ENCODE results near the gene LGALS7B.
A peak's percentile ranks its signal among the peaks of the same experiment; 100 is the strongest.
"Not testable (repeated sequence)": the region's sequence is repeated elsewhere in the genome, so short reads cannot be mapped to it uniquely, and the experiment has no call there.

The LGALS7B gene

DNA sequence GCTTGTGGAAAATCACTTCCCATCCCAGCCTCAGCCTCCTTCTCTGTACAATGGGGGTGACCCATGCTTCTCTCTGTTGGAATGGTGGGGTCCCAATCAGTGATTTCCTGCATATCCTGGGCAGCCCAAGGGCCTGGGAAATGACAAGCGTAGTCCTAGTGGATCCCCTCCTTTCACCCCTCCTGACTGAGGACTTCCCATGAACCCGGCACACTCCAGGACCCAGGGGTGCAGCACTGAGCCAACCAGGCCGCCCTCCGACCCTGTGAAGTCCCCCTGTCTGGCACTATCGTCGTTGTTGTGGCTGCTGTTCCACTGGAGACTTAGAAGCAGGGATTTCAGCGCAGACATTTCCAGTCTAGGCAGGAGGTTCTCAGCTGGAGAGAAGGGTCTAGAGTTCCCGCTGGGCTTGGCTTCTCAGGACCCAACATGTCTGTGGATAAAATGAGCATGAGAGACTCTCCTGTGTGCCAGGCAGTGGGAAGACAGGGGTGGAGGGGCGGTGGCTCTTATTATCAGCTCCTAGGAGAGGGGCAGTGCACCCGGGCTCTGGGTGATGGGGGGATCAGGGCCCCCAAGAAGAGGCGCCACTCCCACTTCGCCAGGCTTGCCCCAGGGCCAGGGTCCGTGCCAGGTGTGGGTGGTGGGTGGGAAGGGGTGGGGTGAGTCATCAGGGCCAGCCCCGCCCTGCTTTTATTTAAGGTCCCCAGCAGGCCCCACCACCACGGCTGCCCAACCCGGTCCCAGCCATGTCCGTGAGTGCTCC, at the start of gene LGALS7B:
LGALS7B (plus strand) TSS at position 723 of the 766 bp plus-strand sequence; CDS start at position 750, 27 bp downstream.
- FAIRE-seq (no peak), DNase-seq (ENCODE audit: insufficient read length, low spot score) (no peak)

DNA sequence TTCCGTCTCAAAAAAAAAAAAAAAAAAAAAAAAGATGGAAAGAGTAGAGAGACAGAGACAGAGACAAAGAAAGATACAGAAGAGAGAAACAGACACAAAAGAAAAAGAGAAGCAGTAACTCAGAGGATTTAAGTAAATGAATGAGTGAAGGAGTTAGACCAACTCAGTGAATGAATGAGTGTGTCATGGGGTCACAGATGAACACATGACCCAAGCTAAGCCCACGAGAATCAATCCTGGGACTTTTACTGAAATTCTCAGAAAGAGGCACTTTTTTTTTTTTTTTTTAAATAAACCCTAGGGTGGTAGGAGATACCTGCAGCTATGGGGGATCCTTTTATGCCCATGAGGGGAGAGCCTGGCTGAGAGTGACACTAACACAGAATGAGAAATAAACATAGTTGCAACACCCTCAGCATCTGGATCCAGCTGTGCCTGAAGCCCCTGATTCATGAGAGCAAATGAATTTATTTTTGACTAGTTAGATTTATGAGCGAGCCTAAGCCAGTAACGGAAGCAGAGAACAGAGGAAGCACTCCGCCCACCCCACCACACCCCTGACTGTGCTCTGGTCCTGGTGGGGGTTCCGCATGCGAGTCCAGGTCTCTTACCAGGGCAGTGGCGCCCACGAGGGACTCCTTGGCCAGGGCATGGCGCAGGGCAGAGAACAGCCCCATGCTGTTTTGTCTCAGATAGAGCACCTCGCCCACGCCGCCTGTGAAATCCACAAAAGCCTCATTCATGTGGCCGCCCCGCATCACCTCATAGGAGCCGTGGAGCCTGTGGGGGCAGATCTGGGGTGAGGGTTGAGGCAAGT, 49.4 kb upstream of the LGALS7B start:
- no peak for DNase-seq (ENCODE audit: insufficient read length, low spot score)
- no peak for FAIRE-seq

DNA sequence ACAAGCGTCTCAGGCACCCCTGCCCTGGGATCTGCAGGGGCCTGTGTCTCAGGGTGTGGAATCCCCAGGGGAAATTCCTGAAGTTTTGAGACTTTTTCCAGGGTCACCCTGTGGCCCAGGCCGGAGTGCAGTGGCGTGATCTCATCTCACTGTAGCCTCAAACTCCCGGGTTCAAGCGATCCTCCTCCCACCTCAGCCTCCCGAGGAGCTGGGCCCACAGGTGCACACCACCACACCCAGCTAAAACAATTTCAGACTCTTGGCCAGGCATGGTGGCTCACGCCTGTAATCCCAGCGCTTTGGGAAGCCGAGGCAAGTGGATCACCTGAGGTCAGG, 48.8 kb upstream of the LGALS7B start:
- FAIRE-seq = no peak
- no peak for DNase-seq (ENCODE audit: insufficient read length, low spot score)

DNA sequence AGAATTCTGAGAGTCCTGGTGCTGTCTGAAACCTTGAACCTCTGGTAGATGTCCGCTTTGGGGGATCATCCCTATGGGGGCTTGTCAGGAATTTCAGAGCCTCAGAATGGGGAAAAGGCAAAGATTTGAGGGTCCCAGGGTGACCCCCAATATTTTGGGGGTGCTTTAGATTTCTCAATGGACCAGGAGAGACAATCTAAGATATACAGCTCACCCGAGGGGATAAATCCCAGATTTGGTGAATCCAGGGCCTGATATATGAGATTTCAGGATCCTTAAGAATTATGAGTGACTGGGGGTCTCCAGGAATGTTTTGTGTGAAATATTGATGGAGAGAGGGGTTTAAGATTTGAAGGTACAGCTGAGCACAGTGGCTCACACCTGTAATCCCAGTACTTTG, 48.1 kb upstream of the LGALS7B start:
- FAIRE-seq (no peak), DNase-seq (ENCODE audit: insufficient read length, low spot score) (no peak)

DNA sequence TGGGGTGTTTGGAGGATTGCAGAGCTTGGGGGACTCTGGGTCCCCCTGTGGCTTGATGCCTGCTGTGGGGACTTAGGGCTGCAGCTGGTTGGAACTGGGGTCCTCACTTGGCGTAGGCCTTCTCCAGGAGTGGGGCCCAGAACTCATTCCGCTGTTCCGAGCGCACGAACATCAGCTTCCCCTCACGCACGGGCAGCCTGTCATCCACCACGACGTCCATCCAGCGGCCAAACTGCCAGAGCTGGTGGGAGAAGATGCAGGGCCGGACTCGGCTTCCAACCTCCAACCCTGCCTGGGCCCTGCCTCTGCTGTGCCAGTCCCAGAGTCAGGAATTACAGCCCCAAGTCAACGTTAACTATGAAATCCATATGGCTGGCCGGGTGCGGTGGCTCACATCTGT, 47.3 kb upstream of the LGALS7B start:
- peak; percentile 1 for DNase-seq (ENCODE audit: insufficient read length, low spot score)
- no peak for FAIRE-seq

DNA sequence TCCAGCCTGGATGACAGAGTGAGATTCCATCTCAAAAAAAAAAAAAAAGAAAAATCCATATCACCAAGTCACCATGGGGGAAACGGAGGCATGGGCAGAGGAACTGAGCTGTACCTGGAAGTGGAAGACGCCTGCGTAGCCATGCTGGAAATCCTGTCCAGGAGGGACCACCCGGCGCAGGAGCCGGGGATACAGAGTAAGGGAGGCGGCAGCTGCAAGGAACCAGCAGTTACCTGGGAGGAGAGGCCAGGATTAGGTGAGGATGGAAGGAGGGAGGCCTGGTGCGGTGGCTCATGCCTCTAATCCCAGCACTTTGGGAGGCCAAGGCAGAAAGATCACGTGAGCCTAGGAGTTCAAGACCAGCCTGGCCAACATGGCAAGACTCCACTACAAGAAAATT, 46.7 kb upstream of the LGALS7B start:
- FAIRE-seq = no peak

DNA sequence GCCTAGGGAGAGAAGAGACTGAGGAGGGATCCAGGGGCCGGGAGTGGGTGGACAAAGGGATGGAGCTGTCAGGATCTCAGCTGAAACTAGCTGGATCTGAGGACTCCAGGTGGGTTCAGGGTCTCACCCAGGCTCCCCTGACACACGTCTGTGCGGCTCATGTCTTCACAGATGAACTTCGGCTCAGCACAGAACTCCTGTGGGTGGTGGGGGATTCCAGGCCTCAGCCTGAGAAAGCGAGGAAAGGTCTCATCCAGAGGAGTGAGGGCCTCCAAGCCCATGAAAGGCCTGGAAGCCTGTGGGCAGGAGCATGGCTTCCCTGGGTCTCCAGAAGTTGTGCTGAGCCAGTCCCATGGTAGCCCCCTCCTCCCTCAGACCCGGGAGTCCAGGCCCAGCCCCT, 46.1 kb upstream of the LGALS7B start:
- FAIRE-seq (no peak), DNase-seq (ENCODE audit: insufficient read length, low spot score) (no peak)

More for the DNA sequence above, 46.7 kb upstream of the LGALS7B start:
- no peak for DNase-seq (ENCODE audit: insufficient read length, low spot score)

DNA sequence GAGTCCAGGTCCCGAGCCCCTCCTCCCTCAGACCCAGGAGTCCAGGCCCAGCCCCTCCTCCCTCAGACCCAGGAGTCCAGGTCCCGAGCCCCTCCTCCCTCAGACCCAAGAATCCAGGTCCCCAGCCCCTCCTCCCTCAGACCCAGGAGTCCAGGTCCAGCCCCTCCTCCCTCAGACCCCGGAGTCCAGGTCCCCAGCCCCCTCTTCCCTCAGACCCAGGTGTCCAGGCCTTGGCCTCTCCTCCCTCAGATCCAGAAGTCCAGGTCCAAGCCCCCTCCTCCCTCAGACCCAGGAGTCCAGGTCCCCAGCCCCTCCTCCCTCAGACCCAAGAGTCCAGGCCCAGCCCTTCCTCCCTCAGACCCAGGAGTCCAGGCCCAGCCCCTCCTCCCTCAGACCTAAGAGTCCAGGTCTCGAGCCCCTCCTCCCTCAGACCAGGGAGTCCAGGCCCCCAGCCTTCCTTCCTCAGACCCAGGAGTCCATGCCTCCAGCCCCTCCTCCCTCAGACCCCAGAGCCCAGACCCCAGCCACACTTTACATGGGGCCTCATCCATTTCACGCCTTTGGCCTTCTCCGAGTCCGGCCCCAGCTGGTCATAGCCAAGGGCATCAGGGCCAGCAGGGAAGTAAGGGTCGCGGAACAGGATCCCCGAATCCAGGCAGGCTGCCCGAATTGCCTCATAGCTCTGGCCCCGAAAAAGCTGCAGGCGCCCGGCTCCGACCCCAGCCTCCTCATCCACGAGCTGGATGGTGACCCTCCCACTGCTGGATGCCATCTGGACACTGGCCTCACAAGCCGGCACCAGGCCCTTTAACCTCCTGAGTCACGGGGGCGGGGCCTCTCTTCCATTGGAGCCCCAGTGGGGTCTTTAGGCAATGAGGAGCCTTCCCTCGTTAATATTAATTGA, 45.4 kb upstream of the LGALS7B start:
- DNase-seq (ENCODE audit: insufficient read length, low spot score) = no peak
- FAIRE-seq = no peak

DNA sequence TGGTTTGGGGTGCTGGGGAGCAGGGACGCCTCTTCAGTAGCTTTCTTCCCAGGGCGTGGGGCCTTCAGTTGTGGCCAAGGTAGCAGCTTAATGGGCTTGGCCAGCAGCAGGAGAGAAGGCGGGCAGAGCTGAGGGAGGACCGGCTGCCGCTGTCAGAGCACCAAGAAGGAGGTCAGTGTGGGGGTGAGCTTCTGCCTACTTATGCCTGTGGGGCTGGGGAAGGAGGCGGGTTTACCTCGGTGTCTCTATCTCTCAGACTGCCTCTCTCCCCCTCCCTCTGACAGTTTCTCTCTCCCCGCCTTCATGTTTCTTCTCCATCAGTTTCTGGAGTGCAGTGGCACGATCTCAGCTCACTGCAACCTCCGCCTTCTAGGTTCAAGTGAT, 44.7 kb upstream of the LGALS7B start, which contains the start of gene CAPN12:
CAPN12 (minus strand) TSS at position 177 of the 384 bp plus-strand sequence. CDS start 309 bp downstream, outside the sequence.
- DNase-seq (ENCODE audit: insufficient read length, low spot score) = no peak
- no peak for FAIRE-seq

DNA sequence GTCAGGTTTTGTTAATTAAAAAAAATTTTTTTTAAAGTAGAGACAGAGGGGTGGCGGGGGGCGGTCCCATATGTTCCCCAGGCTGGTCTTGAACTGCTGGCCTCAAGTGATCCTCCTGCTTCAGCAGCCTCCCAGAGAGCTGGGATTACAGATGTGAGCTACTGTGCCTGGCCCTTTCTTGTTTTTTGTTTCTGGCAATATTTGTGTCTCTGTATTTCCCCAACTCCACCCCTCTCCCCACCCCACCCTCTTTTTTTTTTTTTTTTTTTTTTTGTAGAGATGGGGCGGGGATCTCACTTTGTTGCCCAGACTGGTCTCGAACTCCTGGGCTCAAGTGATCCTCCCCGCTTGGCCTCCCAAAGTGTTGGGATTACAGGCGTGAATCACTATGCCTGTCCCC, 44.1 kb upstream of the LGALS7B start:
- no peak for DNase-seq (ENCODE audit: insufficient read length, low spot score)
- FAIRE-seq = no peak

DNA sequence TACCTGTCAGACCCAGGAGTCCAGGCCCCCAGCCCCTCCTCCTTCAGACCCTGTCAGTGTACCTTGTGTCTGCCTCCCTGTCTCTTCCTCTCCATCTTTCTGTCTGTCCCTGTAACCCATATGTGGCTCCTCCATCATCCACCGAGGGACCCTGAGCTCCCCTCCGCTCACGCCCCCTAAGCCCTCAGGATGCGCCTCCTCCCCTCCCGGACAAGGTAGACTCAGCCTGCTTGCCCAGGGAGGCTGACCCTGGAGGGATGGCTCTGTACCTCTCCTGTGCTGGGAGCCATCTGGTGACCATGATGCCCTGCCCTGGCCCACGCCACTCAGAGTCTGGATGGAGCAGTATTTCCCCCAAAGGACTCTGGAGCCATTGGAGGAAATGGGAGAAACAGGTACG, 43.7 kb upstream of the LGALS7B start:
- no peak for FAIRE-seq
- DNase-seq (ENCODE audit: insufficient read length, low spot score) = no peak

DNA sequence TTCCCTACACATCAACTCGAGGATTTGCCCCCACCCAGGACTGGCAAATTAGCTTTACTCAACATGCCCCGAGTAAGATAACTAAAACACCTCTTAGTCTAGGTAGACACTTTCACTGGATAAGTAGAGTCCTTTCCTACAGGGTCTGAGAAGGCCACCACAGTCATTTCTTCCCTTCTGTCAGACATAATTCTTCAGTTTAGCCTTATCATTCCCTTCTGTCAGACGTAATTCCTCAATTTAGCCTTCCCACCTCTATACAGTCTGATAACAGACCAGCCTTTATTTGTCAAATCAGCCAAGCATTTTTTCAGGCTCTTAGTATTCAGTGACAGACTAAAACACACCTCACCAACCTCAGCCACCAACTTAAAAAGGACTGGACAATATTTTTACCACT, 35.2 kb upstream of the LGALS7B start:
- FAIRE-seq; DNase-seq (ENCODE audit: insufficient read length, low spot score): not testable (repeated sequence)

DNA sequence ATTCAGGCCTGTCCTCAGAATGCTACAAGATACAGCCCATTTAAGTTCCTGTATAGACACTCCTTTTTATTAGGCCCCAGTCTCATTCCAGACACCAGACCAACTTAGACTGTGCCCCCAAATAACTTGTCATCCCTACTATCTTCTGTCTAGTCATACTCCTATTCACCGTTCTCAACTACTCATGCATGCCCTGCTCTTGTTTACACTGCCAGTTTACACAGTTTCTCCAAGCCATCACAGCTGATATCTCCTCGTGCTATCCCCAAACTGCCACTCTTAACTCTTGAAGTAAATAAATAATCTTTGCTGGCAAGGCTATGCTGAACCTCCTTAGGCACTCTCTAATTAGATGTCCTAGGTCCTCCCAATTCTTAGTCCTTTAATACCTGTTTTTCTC, 34.8 kb upstream of the LGALS7B start:
- FAIRE-seq; DNase-seq (ENCODE audit: insufficient read length, low spot score): not testable (repeated sequence)

DNA sequence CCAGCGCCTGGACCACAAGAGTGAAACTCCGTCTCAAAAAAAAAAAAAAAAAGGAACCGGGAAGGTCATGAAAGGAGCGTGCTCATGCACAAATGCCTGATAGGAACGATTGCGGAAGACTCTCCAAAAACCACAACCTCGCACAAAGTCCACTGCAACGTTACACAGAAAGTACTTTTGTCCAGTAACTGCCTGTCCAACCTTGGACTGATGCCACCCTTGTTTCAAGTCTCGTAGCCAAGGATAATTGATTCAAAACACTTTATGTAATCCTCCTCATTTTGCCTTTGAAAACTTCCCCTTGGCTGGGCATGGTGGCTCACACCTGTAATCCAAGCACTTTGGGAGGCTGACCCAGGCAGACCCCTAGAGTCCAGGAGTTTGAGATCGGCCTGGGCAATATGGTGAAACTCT, 29.4 kb upstream of the LGALS7B start:
- FAIRE-seq = no peak
- no peak for DNase-seq (ENCODE audit: insufficient read length, low spot score)

DNA sequence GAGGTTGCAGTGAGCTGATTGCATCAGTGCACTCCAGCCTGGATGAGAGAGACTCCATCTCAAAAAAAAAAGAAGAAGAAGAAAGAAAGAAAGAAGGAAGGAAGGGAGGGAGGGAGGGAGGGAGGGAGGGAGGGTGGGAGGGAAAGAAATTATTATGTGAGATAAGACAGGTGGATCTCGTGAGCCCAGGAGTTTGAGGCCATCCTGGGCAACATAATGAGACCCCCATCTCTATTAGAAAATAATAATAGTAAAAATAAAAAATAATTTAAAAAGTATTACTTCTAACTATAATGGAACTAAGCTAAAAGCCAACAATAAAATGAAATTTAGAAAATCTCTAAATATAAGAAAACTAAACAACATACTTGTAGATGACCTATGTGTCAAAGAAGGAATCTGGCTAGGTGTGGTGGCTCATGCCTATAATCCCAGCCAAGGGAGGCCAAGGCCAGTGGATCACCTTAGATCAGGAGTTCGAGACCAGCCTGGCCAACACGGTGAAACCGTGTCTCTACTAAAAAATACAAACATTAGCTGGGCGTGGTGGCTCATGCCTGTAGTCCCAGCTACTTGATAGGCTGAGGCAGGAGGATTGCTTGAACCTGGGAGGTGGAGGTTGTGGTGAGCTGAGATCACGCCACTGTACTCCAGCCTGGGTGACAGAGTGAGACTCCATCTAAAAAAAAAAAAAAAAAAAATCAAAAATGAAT, 28.0 kb upstream of the LGALS7B start:
- FAIRE-seq; DNase-seq (ENCODE audit: insufficient read length, low spot score): not testable (repeated sequence)

DNA sequence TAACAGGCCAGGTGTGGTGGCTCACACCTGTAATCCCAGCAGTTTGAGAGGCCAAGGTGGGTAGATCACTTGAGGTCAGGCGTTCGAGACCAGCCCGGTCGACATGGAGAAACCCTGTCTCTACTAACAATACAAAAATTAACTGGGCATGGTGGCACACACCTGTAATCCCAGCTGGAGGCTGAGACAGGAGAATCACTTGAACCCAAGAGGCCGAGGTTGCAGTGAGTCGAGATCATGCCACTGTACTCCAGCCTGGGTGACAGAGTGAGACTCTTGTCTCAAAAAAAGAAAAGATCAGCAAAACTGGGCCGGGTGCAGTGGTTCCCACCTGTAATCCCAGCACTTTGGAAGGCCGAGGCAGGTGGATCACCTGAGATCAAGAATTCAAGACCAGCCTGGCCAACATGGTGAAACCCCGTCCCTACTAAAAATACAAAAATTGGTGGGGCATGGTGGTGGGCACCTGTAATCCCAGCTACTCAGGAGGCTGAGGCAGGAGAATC, 27.1 kb upstream of the LGALS7B start:
- not testable (repeated sequence) for DNase-seq (ENCODE audit: insufficient read length, low spot score); FAIRE-seq

DNA sequence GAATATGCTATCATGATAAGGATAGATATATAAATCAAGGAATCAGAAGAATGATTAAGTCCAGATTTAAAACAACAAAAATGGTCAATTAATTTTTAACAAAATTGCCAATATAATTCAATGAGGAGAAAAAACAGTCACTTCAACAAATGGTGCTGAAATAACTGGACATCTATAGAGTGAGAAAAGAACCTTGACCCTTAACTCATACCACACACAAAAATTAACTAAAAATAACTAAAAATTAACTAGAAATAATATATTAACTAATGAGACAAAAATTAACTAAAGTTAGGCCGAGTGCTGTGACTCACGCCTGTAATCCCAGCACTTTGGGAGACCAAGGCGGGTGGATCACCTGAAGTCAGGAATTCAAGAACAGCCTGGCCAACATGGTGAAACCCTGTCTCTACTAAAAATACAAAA, 25.2 kb upstream of the LGALS7B start:
- FAIRE-seq (no peak), DNase-seq (ENCODE audit: insufficient read length, low spot score) (no peak)

DNA sequence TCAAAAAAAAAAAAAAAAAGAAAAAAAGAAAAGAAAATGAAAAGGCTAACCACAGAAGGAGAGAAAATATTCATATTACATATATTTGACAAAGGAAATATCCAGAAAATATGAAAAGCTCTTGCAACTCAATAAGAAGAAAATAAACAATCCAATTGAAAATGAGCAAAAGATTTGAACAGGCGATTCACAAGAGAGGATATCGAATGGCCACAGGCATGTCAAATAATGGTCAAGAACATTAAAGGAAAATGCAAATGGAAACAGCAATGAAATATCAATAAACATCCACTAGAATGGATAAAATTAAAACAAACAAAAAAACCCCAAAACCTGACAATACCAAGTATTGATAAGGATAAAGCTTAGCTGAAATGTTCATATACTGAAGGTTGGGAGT, 23.8 kb upstream of the LGALS7B start:
- FAIRE-seq (no peak), DNase-seq (ENCODE audit: insufficient read length, low spot score) (no peak)

DNA sequence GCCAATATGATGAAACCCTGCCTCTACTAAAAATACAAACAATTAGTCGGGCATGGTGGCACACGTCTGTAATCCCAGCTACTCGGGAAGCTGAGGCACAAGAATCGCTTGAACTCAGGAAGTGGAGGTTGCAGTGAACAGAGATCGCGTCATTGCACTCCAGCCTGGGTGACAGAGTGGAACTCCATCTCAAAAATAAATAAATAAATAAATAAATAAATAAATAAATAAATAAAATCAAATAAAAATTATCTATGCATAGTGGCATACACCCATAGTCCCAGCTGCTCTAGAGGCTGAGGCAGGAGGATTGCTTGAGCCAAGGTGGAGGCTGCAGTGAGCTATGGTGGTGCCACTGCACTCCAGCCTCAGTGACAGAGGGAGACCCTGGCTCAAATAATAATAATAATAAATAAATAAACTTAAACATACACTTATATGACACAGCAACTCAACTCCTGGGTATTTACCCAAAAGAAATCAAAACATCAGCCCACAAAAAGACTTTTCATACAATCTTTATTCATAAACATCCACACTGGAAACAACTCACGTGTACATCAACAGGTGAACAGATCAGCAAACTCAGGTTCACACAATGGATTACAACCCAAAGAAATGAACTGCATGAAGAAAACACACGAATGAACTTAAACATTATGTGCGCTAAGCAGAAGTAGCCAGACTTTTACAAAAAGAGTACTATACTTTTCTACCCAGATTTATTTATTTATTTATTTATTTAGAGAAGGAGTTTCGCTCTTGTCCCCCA, 22.5 kb upstream of the LGALS7B start:
- DNase-seq (ENCODE audit: insufficient read length, low spot score) (no peak), FAIRE-seq (no peak)

All from GM19239 (cell line).